ENCODE results near the gene SNX2. TPM values are rescaled to one million over a fixed set of nuclear protein-coding genes. Genes with fewer than 3 reads are reported as not detected.

The SNX2 gene
- total RNA-seq, 4 donors from 2014 or later, result 46.1 to 97.4 (median 52.8) TPM

GRCh38 chr5:122877518-122877917, 102.6 kb downstream of the SNX2 start:
- TF ChIP-seq POLR2A (IDR thresholded peaks at IDR 0.05), result no peak
- TF ChIP-seq CTCF (IDR thresholded peaks at IDR 0.05), result no peak
- no peaks in the 10 kb centered on the region for H3K4me1 ChIP-seq
- no peak for DNase-seq
- H3K27me3 ChIP-seq, result no peaks in the 10 kb centered on the region
- no peaks in the 10 kb centered on the region for H3K9me3 ChIP-seq
- no peaks in the 10 kb centered on the region for H3K36me3 ChIP-seq
- H3K27ac ChIP-seq, result no peak overlapping the region
- H3K4me3 ChIP-seq, result no peak overlapping the region

- TF ChIP-seq CTCF (IDR thresholded peaks at IDR 0.05), result no peak
- TF ChIP-seq POLR2A (IDR thresholded peaks at IDR 0.05), result no peak
- Histone ChIP-seq H3K27me3 (no peaks in the 10 kb centered on the region), H3K4me1 (no peaks in the 10 kb centered on the region), H3K9me3 (no peaks in the 10 kb centered on the region), H3K36me3 (no peaks in the 10 kb centered on the region), H3K4me3 (no peak overlapping the region), H3K27ac (no peak overlapping the region)
- no peak for DNase-seq
These were observed 104.2 kb downstream of the SNX2 start for GRCh38 chr5:122879076-122879475.

Other genes starting within 250 kb of the SNX2 start
- gene SNX24, start 70.5 kb downstream of the SNX2 start, total RNA-seq, result 10 to 100 TPM; 19.4 to 45.5 (median 29.3) TPM